HG02840 (cell line): ENCODE results near the gene MAB21L1.

Source experiments
- ATAC-seq: cut with Tn5 transposase; IDR thresholded peaks from one replicate; pipeline ENCODE4 v1.9.1; 2021; ENCODE audit warnings: mild to moderate bottlenecking, moderate library complexity, moderate number of reproducible peaks; ENCODE audit not compliant: unreplicated experiment, low FRiP score

Gene MAB21L1

GRCh38 chr13:35480346-35480745 is 3.9 kb upstream of the MAB21L1 start:
- no peak for ATAC-seq

- no peak for ATAC-seq
Observed at GRCh38 chr13:35479706-35480105, 3.2 kb upstream of the MAB21L1 start.

GRCh38 chr13:35479038-35479492 is 2.6 kb upstream of the MAB21L1 start:
- ATAC-seq: no peak

- no peak for ATAC-seq
Observed at GRCh38 chr13:35478271-35479037, 2.0 kb upstream of the MAB21L1 start.

- no peak for ATAC-seq
Observed at GRCh38 chr13:35477386-35477946, 977 bp upstream of the MAB21L1 start.

GRCh38 chr13:35475212-35475959 is 1.1 kb downstream of the MAB21L1 start:
- no peak for ATAC-seq

GRCh38 chr13:35474496-35475211 is 1.8 kb downstream of the MAB21L1 start:
- no peak for ATAC-seq

GRCh38 chr13:35473802-35474201 is 2.7 kb downstream of the MAB21L1 start:
- ATAC-seq: no peak

GRCh38 chr13:35473206-35473775 is 3.2 kb downstream of the MAB21L1 start:
- no peak for ATAC-seq

GRCh38 chr13:35472323-35472881 is 4.1 kb downstream of the MAB21L1 start:
- ATAC-seq: no peak

- ATAC-seq: no peak
Observed at GRCh38 chr13:35471706-35472322, 4.7 kb downstream of the MAB21L1 start.

- no peak for ATAC-seq
Observed at GRCh38 chr13:35470671-35471661, 5.5 kb downstream of the MAB21L1 start.

- ATAC-seq: no peak
Observed at GRCh38 chr13:35469806-35470525, 6.5 kb downstream of the MAB21L1 start.

GRCh38 chr13:35468195-35468594 is 8.3 kb downstream of the MAB21L1 start:
- ATAC-seq: no peak

GRCh38 chr13:35465371-35465770 is 11.1 kb downstream of the MAB21L1 start:
- no peak for ATAC-seq

GRCh38 chr13:35460061-35460460 is 16.4 kb downstream of the MAB21L1 start:
- no peak for ATAC-seq

GRCh38 chr13:35457258-35457657 is 19.2 kb downstream of the MAB21L1 start:
- no peak for ATAC-seq

- no peak for ATAC-seq
Observed at GRCh38 chr13:35455022-35455421, 21.5 kb downstream of the MAB21L1 start.
